ENCODE results near the gene PRKD1.
"Not testable (repeated sequence)": the region's sequence is repeated elsewhere in the genome, so short reads cannot be mapped to it uniquely, and the experiment has no call there.

PRKD1 gene

GRCh38 chr14:29789475-29789874 lies 138.2 kb downstream of the PRKD1 start:
- no peak for DNase-seq

DNA sequence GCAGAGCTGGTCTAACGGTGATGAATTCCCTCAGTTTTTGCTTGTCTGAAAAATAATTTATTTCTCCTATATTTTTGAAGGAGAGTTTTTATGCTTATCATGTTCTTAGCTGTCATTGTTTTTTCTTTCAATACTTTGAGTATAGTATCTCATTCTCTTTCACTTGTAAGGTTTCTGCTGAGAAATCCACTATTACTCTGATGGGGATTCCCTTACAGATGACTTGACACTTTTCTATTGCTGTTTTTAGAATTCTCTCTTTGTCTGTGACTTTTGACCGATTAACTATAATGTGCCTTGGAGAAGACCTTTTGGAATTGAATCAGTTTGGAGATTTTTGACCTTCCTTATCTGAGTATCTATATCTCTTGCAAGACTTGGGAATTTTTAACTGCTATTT lies 139.6 kb downstream of the PRKD1 start:
- DNase-seq = no peak

- DNase-seq = no peak
These were observed 144.1 kb downstream of the PRKD1 start for GRCh38 chr14:29783556-29783955.

GRCh38 chr14:29782041-29782440 lies 145.6 kb downstream of the PRKD1 start:
- no peak for DNase-seq

GRCh38 chr14:29777142-29777541 lies 150.5 kb downstream of the PRKD1 start:
- DNase-seq = not testable (repeated sequence)

DNA sequence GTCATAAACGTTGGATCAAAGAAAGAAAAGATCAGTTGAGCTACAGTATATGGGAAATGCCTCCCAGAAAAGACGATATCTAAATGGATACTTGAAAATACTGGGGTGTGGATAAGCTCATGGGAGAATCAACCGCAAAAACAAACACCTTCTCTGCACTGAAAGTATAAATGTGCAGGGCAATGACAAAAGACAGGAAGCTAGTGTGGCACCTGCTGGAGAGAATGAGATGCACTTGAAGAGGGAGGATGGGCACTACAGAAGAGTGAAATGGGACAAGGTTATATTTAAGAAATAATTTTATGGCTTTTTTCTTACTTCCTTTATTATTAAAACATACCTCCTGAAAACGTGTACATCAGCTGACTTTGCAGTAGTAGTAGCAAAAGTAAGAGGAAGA lies 153.7 kb downstream of the PRKD1 start:
- DNase-seq = no peak

DNA sequence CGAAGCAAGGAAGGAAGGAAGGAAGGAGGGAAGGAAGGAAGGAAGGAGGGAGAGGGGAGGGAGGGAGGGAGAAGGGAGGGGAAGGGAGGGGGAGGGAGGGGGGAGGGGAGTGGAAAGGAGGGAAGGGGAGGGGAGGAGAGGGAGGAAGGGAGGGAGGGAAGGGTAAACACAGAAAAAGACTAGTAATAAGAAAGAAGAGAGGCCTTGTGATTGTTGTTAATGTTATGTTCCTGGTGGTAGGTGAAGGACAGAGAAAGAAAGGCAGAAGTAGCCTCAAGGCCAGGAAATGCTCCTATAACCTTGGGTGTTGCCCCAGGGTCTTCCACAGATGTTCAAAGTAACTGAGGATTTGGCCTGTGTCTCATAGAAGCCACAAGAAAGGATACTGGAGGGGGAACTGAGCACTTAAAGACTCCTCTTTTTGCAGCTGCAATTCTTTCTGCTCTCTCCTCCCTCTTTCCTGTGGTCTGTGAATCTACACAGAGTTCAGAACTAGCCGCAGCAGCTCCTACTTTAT lies 164.2 kb downstream of the PRKD1 start:
- DNase-seq = no peak

- DNase-seq = no peak
These were observed 167.9 kb downstream of the PRKD1 start for GRCh38 chr14:29759521-29760340.

GRCh38 chr14:29757711-29758233 lies 169.9 kb downstream of the PRKD1 start:
- no peak for DNase-seq

- no peak for DNase-seq
These were observed 170.4 kb downstream of the PRKD1 start for GRCh38 chr14:29757188-29757680.

- DNase-seq = no peak
These were observed 171.6 kb downstream of the PRKD1 start for GRCh38 chr14:29756019-29756385.

GRCh38 chr14:29755311-29756018 lies 172.2 kb downstream of the PRKD1 start:
- no peak for DNase-seq

- DNase-seq = no peak
These were observed 173.5 kb downstream of the PRKD1 start for GRCh38 chr14:29754134-29754533.

DNA sequence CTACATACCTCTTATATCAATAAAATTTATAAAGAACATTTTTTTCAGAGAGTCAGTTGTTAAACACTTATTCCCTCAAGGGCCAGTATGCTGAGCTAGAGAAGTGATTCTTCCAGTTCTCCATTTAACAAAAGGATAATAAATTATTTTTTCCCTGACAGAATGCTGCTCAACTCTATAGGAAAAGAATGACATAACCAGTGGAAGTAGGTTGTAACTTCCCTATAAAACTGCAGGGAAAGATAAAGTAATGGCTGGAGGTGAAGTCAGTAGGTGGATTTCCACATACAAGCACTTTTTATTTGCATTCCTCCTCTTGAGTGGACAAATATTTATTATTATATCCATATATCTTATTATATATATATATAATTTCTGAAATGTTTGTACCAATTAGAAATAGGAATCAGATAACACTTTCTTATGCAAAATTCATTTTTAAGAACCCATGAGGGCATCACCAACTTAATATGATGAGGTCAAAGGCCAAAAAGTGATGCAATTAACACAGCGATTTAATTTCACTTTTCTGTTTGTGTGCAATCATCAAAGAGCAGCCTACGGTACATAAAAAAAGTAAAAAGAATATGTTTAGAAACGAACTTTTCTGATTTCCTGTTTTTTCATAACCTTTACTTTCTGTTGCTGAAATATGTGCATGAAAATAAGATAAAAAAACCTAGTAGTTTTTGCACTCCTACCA lies 175.3 kb downstream of the PRKD1 start:
- no peak for DNase-seq

DNA sequence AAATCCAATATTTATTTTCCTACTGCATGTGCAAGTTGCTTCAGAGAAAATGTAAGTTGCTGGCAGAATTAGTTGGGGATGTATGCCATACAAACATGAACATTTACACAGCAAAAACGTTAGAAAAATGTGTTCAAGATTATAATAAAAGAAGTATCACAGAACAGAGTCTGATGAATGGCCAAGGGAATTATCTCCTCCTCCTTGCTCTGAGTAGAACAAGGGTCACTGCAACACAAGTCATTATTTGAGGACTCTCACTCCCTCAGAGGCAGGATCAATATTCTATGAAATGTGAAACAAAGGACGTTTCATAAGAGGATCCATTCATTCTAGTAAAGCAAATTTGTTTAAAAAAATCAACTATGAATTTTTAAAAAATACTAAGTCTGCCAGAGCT lies 177.8 kb downstream of the PRKD1 start:
- no peak for DNase-seq

- DNase-seq = no peak
These were observed 178.3 kb downstream of the PRKD1 start for GRCh38 chr14:29749327-29749726.

GRCh38 chr14:29745863-29746262 lies 181.8 kb downstream of the PRKD1 start:
- no peak for DNase-seq

GRCh38 chr14:29743531-29743930 lies 184.1 kb downstream of the PRKD1 start:
- no peak for DNase-seq

DNA sequence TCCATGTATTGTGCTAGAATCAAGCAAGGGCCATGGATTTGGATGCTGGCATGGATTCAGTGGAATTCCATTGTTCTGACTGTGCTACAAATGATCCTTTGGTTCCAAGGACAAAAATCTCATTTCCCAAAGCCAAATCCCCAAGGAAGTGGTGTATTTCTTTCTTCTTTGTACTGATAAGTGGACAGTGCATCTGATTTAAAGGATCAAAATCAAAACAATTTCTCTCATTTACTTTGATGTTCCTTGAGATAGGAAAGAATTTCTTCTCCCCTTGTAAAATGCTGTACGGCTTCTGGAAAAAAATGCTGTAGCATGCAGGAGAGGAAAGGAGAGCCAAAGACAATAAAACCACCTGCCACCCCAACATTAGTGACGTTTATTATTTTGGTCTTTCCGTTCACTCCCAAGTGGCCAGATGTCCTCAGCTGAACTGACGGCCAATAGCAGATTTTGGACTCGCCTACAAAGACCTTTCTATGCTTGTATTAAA lies 185.7 kb downstream of the PRKD1 start:
- DNase-seq = no peak

DNA sequence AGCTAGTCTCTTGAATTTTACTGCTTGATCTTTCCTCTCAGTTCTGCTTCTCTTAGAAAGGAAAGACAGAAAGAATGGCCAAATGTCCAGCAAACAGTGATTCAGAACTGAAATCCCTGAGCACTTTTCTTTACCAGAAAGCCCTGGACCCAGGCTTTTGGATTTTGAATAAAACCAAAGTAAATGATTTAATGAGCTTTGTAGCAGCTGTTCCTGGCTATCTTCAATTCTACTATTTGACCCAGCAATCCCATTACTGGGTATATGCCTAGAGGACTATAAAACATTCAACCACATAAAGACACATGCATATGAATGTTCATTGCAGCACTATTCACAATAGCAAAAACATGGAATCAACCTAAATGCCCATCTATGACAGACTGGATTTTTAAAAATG lies 187.2 kb downstream of the PRKD1 start:
- no peak for DNase-seq

DNA sequence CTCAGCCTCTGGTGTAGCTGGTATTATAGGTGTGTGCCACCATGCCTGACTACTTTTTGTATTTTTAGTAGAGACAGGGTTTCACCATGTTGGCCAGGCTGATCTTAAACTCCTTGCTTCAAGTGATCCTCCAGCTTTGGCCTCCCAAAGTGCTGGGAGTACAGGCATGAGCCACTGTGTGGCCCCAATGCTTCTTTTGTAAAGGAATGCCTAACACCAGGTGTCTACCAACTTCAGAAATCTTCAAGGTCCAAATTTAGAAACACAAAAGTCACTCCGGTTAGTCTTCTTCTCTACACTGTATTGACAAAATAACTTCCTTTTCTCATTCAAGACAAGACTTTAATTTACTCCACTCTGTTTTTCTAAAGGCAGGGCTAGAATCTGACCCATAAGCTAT lies 188.7 kb downstream of the PRKD1 start:
- DNase-seq = no peak

DNA sequence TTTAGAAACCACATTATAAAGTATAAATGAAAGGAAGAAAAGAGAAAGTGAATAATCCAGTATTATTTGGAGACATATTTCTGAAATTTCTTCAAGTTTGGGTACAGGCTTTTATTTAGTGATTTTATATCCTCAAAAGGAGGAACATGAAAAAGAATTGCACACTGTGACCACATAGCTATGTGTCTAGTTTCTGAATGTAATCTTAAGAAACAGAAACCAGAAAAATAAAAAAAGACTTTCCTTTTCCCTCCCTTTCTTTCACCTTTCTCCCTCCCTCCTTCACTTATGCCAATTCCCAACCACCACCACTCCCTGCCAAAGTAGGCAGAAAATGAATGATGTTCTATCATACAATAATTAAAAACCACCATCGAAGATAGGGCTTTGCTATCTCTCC lies 189.6 kb downstream of the PRKD1 start:
- no peak for DNase-seq

GRCh38 chr14:29735459-29735858 lies 192.2 kb downstream of the PRKD1 start:
- no peak for DNase-seq

All from AML-193 (cell line).